ENCODE measurements around the gene ADAM33. TPM values are rescaled to one million over a fixed set of nuclear protein-coding genes. Genes with fewer than 3 reads are reported as not detected.
A peak's percentile ranks its signal among the peaks of the same experiment; 100 is the strongest.

The ADAM33 gene
- total RNA-seq, 2 donors from 2014 or later = 52.0 to 70.3 TPM

DNA sequence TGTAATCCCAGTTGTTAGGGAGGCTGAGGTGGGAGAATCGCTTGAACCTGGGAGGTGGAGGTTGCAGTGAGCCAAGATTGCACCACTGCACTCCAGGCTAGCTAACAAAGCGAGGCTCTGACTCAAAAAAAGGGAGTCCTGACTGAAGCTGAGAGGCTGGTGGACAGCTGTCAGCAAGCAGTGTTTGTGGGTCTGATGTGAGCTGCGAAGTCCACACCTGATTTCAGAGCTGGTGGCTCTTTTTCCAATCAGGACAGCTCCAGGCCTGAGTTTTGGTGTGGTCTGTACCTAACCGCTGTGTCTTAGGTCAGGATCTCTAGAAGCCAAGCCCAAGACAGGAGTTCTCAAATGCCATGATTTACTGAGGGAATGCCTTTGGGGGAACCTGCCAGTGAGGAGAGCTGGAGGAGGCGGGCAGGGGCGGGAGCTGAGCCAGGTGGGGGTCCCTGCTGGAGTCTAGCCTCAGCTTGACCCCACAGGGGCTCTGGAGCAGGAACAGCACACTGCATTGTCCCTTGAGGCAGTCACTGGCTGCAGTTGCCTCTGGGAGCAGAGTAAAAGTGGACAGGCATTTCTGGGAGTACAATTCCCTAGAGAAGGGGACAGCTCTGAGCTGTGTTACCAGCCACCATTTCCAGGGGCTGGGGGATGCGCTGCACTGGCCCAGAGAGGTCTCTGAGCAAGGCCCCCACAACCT lies 23.6 kb downstream of the ADAM33 start:
- peak; percentile 64 for DNase-seq (ENCODE audit: low spot score)

DNA sequence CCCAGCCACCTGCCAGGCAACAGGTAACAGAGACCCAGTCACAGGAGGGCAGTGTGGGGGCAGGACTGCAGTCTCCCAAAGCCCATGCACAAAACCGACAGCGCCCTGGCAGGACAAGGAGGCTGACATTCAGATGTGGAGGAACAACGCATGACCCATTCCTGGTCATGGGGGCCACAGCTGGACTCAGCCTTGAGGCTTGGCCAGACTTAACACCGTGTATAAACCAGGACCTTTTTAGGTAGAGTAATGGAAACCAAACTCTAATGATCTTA lies 26.7 kb downstream of the ADAM33 start:
- intact Hi-C loops (cut with DNase I) = loop anchor here in 1 of 2 donors (10.0 kb wide), 1 partner anchor 1220 kb away; no protein-coding TSS in a partner anchor
- DNase-seq (ENCODE audit: low spot score) = no peak

More for the DNA sequence above, 23.6 kb downstream of the ADAM33 start:
- intact Hi-C loops (cut with DNase I) = loop anchor here in 1 of 2 donors (10.0 kb wide), 1 partner anchor 1217 kb away; no protein-coding TSS in a partner anchor

DNA sequence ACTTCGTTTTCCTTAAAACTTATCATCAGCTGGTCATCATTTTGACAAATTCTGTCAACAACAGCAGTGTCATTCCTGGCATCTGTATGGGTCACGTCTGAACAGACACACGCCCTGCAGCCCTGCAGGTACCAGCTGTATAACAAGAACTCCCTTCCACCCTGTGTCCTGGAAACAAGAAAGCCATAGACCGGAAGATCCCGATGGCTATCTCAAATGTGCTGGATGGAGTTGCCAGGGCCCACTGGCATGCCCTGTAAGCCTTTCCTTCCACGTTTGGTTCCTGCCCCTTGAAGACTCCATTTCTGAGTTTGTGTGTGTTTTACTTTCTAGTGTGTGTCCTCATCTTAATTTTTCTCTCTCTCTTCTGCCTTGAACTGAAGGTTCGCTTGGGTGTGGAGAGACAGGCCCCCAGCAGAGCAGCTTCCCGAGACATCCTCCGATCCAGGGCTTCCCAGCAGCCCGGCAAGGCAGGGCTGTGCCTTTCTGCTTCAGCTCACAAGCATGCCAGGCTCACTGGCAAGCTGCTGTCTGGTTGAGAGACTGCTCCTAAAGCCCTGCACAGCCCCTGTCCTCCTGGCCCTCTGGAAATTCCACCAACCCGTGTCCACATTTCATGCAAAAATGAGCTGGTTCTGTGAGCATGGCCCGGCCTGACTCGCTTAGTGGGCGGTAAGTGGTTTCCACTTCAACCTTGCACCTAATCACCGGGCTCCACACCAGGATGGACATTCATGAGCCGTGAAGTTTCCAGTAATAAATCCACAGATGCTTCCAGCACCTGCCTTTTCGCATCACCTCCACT lies 27.3 kb downstream of the ADAM33 start:
- peak; percentile 58 for DNase-seq (ENCODE audit: low spot score)
- intact Hi-C loops (cut with DNase I) = loop anchor here in 1 of 2 donors (10.0 kb wide), 1 partner anchor 1220 kb away; no protein-coding TSS in a partner anchor

DNA sequence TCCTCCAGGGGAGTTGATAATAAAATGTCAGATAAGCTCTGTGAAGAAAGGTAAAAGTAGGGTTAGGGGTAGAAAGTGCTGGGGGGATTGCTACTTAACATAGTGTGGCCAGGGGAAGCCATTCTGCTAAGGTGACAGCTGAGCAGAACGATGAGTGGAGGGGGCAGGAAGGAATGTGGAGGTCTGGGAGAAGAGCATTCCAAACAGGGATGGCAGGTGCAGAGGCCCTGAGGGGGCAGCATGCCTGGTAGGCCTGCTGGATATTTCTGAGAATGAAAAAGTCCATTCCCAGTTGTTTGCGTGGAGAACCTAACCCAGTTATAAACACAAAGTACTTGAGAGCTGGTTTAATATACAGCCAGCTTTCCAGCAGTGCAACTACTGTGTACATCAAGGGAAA lies 27.9 kb downstream of the ADAM33 start:
- DNase-seq (ENCODE audit: low spot score) = no peak
- intact Hi-C loops (cut with DNase I) = loop anchor here in 1 of 2 donors (10.0 kb wide), 1 partner anchor 1221 kb away; no protein-coding TSS in a partner anchor

DNA sequence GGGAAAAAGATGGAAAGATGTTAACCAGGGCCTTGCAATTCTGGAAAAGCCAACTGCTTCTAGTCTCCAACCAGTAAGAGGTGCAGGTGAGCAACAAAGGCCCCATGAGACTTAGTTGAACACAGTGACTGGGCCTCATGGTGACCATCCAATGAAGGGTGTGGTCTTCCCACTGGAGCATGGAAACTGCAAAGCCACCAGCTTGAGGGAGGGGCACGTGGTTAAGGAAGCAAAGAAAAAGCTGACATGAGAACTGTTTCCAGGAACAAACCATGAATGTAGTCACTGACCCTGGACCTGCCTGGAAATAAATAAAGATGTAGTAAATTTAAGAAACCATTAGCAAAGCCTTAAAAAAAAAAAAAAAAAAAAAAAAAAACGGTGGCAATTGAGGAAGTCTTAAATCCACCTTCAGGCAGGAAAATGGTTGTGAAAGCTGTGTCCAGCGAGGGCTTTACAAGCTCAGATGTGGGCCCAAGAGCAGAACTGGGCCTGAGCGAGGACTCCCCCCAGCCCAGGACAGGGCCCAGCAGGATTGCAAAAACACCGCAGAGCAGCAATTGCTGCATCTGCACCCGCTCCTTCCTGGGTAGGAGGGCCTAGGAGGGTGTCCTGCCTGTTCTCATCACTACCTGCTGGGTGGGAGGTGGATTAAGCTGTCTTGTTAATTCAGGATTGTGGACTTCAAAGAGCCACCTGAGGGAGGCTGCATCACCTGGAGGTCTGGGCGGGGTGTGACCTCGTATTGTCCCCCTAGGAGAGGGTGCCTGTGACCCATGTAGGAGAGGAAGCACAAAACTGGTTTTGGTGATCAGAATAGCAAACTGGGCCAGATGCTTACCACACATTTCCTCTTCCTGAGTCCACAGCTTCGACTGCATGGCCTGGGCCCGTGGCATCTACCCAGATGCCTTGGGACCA lies 28.9 kb downstream of the ADAM33 start:
- intact Hi-C loops (cut with DNase I) = loop anchor here in 1 of 2 donors (10.0 kb wide), 1 partner anchor 1222 kb away; no protein-coding TSS in a partner anchor
- DNase-seq (ENCODE audit: low spot score) = peak; percentile 64

DNA sequence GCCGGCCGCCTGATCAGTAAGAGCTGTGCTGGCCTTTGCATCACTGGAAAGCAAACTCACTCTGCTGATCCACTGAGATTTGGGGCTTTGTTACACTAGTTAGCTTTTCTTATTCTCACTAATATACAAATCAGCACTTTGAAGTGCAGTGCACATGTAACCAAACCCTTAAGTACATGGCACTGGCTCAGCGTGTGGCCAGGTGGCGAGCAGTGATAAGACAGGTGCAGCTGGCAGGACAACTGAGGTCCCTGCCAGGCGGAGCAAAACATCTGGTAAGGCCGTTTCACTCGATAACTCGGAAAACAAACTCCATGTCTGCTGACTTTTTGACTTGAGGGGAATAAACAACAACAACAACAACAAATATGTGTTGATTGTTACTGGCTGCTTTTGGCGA lies 29.6 kb downstream of the ADAM33 start:
- DNase-seq (ENCODE audit: low spot score) = peak; percentile 52
- intact Hi-C loops (cut with DNase I) = loop anchor here in 1 of 2 donors (10.0 kb wide), 1 partner anchor 1223 kb away; no protein-coding TSS in a partner anchor

DNA sequence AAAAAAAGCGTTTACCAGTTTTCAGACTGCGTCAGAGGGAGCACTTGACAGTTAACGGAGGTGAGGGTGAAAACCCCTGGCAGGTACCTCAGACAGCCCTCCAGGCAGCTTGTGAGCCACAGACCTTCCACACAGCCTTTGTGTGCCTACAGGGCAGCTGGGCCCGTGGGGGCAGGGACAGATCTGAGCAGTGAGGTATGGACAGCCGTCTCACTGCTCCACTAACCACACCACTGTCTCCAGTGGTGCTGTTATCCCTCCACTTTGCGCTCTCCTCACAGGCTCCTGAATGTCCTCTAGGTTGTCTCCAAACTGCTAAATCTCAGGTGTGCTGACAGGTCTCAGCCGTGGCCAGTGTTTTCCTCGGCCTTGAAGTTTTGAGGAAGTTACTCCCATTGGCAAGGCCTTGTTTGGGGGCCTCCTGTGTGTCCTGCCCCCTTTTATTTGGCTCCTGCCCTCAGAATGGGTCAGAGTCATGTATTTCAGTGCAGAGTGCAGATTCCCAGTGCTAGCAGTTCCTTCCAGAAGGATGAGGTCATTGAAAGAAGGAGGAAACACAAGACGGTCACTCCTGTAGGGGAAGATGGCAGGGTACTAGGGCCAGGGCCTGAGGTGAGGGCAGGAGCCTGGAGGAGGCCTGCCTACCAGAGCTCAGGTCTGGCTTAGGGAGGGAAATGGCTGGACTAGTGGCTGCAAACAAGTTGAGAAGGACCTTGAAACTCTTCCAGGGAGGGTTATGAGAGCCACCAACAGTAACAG lies 30.4 kb downstream of the ADAM33 start:
- no peak for DNase-seq (ENCODE audit: low spot score)
- intact Hi-C loops (cut with DNase I) = loop anchor here in 1 of 2 donors (10.0 kb wide), 1 partner anchor 1223 kb away; no protein-coding TSS in a partner anchor

DNA sequence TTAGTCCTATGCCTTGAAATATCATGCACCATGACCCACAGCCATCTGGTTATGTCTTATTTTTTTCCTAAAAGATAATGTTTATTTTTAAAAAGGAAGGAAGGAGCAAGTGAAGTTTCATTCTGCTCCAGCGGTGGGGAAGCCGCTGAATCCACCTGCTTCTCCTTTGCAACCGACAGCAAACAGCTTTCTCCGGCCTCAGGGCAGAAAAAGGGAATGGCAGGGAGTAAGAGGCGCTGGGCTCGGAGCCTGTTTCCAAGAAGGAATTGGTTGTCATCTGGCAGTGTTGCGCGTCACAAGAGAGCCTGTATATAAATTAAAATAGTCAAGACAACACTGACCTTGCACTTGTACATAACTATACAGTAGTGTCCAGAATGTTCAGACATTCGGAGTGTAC lies 32.9 kb downstream of the ADAM33 start:
- intact Hi-C loops (cut with DNase I) = no loop called here
- no peak for DNase-seq (ENCODE audit: low spot score)

DNA sequence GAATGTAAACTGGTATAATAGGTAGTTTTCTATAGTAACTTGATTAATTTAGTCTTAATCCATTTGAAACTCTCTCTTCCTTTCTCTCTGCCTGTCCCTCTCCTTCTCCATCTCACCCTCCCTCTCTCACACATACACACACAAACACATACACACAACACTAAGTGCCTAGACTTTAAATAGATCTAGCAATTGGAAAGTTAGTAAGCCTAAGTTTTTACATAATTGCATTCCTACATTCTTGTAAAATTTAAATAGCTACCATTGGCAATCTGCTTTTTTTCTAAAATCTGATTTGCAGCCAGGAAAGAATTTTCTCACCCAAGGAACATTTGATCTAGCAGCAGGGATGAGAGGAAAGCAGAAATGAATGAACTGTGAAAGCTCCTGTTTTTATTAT lies 34.3 kb downstream of the ADAM33 start:
- intact Hi-C loops (cut with DNase I) = no loop called here

DNA sequence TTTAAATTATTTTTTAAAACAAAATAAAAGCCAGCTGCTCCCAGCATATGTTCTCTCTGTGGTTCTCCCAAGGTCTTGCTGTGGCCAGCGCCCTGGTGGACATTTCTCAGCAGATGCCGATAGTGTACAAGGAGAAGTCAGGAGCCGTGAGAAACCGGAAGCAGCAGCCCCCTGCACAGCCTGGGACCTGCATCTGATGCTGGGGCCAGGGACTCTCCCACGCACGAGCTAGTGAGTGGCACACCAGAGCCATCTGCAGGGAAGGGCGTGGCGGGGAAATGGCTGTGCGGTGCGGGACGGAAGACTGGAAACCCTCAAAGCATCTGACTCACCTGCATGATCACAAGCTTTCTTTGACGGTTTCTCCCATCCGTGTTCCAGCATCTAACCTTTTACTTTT lies 35.2 kb downstream of the ADAM33 start:
- intact Hi-C loops (cut with DNase I) = no loop called here
- DNase-seq (ENCODE audit: low spot score) = peak; percentile 74

More for the DNA sequence above, 34.3 kb downstream of the ADAM33 start:
- no peak for DNase-seq (ENCODE audit: low spot score)

DNA sequence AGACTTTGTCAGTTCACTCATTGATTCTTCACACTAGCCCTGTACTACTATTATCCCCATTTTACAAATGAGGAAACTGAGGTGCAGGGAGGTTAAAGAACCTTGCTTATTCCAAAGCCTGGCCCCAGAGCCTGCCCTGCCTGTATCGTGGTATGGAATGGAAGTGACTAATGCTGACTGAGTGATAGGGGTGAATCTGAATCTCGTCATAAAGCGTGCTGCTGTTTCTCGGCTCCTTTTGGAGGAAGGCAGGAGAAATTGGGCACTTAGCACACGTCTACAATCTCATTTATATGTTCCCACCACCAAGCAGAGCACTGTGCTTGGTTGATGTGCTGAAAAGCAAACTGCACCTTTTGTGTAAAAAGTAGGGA lies 35.8 kb downstream of the ADAM33 start:
- intact Hi-C loops (cut with DNase I) = no loop called here
- no peak for DNase-seq (ENCODE audit: low spot score)

DNA sequence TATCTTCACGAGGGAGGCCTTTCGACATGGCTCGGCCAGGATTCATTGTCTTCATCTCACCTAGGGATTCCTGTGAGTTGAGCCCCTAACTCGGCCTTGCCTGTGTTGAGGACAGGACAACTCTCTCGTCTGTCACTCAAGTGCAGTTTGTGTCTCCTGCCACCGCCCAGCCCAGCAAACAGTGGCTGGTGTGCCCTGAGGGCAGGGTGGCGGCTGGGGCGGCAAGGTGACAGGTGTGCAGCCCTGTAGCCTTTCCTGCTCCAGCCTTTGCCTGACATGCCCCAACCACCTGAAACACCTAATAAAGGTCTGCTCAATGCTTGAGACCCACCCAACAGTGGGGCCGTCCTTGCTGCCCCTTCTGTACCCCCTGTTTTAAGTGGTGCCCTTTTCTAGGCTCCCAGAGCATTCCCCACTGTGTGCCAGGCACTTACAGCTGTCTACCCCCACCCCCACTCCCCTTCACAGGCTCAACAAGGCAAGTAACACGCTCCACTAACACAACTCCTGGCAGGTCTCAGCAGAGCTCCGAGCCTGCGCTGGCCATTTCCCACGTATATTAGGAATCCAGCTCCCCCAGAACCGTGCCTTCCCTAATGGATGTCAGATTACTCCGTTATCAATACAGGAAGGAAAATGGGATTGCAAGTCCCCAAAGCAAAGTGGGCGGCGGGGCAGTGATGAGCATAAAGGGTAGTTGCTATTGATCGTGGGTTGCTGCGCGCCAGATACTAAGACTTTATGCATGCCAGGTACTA lies 36.3 kb downstream of the ADAM33 start:
- intact Hi-C loops (cut with DNase I) = no loop called here
- DNase-seq (ENCODE audit: low spot score) = peak; percentile 55

DNA sequence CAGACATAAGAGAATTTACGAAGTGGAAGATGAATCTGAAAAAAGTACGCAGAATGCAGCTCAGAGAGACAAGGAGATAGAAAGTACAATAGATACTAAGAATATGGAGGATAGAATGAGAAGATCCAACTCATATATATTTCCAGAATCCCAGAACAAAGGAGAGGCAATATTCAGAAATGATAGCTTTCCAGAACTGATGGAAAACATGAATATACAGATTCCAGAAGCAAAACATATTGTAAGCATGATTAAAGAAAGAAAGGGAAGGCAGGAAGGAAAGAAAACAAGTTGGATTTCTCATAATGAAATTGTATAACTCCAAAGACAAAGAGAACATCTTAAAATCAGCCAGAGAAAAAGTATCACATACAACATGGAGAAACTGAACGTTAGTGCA lies 41.6 kb downstream of the ADAM33 start:
- DNase-seq (ENCODE audit: low spot score) = no peak
- intact Hi-C loops (cut with DNase I) = no loop called here

DNA sequence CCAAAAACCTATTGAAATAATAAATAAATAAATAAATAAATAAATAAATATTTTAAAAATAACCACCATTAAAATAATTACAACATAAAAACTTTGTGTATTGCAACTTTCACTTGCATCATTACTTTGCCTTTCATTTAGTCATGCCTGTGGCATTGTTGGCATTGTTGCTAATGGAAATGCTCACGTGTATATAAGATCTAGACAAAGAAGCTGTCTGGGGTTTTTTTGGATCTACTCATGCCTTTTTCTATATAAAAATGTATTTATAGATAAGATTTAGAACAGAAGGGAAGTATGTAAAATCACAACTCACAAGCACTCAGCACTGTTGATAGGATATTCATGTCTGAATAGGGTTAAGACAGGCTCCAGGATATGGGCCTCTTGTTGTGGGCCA lies 46.5 kb downstream of the ADAM33 start:
- DNase-seq (ENCODE audit: low spot score) = no peak
- intact Hi-C loops (cut with DNase I) = no loop called here

DNA sequence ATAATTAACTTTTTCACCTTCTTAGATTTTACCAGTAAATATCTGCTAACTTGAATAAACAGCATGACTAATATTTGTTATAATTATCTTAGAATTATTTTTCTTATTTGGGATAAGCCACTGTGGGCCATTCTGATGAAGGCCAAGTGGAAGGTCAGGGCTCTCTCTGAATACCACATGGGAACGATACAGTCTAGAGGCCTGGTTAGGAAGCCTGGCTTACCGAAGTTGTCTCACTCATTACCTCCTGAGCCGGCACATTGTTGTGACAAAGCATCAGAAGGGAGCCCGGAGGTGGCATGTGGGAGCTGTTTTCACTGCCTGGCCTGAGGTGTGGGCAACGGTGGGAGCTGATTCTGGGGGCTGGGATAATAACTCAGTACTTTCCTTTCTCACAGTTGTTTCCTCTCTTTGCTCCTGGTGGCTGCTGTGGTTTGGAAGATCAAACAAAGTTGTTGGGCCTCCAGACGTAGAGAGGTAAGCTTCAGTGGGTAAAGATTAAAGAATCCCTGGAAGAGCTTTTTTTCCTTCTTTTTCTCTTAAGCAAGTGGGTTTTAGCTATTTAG lies 47.8 kb downstream of the ADAM33 start:
- intact Hi-C loops (cut with DNase I) = no loop called here
- no peak for DNase-seq (ENCODE audit: low spot score)

DNA sequence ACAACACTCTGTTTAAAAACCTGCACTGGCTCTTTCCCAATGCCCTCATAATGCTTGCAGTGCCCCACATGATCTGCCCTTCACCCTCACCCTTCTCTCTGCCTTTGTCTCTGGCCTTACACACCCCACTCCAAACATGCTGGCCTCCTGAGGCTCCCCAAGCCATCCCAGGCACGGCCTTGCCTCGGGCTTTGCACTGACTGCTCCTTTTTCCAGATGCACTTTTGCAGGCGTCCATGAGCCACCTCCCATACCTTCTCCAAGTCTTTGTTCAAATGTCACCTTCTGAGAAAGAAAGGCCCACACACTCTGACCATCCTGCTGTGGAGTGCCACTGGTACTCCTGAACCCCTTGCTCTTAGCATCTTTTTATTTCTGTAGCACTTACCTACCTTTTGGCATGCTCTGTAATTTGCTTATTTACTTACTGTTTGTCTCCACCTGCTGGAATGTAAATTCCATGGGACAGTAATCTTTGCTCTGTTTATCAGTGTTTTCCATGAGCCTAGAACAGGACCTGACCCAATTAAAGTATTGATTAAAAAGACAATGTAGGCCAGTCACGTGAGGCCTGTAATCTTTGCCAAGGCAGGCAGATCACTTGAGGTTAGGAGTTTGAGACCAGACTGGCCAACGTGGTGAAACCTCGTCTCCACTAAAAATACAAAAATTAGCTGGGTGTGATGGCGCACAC lies 49.4 kb downstream of the ADAM33 start:
- no peak for DNase-seq (ENCODE audit: low spot score)
- intact Hi-C loops (cut with DNase I) = no loop called here

DNA sequence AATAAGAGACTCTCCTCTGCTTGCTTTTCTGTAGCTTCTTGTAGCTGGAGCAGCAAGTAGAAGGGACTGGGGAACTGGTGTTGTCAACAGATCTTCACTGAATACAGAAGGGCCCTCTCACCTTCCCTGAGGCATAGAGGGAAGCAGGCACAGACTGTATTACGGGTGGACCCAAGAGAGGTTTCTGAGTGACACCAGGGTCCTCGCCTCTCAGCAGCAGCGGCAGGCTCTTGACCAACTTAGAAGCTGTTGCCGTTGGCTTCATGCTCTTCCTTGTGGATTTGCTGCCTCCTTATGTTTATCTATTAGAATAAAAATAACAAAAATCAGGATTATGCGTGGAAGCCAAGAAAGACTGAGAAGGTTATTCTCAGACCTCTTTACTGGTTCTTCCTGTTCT lies 50.3 kb downstream of the ADAM33 start:
- intact Hi-C loops (cut with DNase I) = no loop called here
- no peak for DNase-seq (ENCODE audit: low spot score)

Measured in posterior vena cava (tissue), 2 donors.